Activated B cell treated with CpG ODN at 0.5 μM for 24 hours (primary cell): Measurements from ENCODE around the gene ARHGAP5. TPM values are rescaled to one million over a fixed set of nuclear protein-coding genes. Genes with fewer than 3 reads are reported as not detected.
"Not testable (repeated sequence)": the region's sequence is repeated elsewhere in the genome, so short reads cannot be mapped to it uniquely, and the experiment has no call there.

Source experiments
- ATAC-seq: fragments of 200-7000 bp; cut with Tn5 transposase; one replicate; pipeline ENCODE4 v1.10.0; 2021; ENCODE audit warnings: low read depth, mild to moderate bottlenecking, moderate library complexity
- CTCF ChIA-PET: fragments of 350-600 bp; sonication (Branson Sonifier 250); formaldehyde crosslinking; loops from one replicate; lab custom pipeline; 2021; ENCODE audit warnings: antibody characterized with exemption; lab: Charles Lee
- POLR2A ChIA-PET: fragments of 350-600 bp; sonication (Branson Sonifier 250); formaldehyde crosslinking; loops from one replicate; lab custom pipeline; 2021; ENCODE audit warnings: antibody characterized with exemption; lab: Charles Lee
- DNase-seq: peaks from one replicate; pipeline ENCODE4 v3.0.0; 2022
- H3K27ac Mint-ChIP-seq: one replicate; pipeline ENCODE4 v1.8.0; 2020; ENCODE audit warnings: mixed read lengths
- H3K27me3 Mint-ChIP-seq: one replicate; pipeline ENCODE4 v1.8.0; 2021; ENCODE audit warnings: mixed read lengths
- H3K36me3 Mint-ChIP-seq: one replicate; pipeline ENCODE4 v1.8.0; 2021; ENCODE audit warnings: low read depth, mixed read lengths
- H3K4me1 Mint-ChIP-seq: one replicate; pipeline ENCODE4 v1.8.0; 2021; ENCODE audit warnings: mixed read lengths
- H3K4me3 Mint-ChIP-seq: one replicate; pipeline ENCODE4 v1.8.0; 2020; ENCODE audit warnings: mild to moderate bottlenecking, mixed read lengths
- H3K9me3 Mint-ChIP-seq: one replicate; pipeline ENCODE4 v1.8.0; 2020; ENCODE audit warnings: mixed read lengths
- CTCF ChIP-seq: fragments of 200-600 bp; IDR thresholded peaks from one replicate; pipeline ENCODE4 v1.8.0; 2022; ENCODE audit warnings: antibody characterized with exemption, mild to moderate bottlenecking
- intact Hi-C: fragments of 100-400 bp; cut with micrococcal nuclease; formaldehyde crosslinking; loops from one replicate; pipeline ENCODE4 v1.15.1; 2024
- total RNA-seq: library from RNA; stranded (reverse); gene quantifications from 2 replicates; pipeline ENCODE4 v1.2.3, GENCODE V29; 2022

The ARHGAP5 gene
- total RNA-seq, 1 donor from 2014 or later: 54.4 TPM

GRCh38 chr14:32121948-32122347, 44.8 kb downstream of the ARHGAP5 start:
- intact Hi-C loops: loop anchor here (2.0 kb wide), 1 partner anchor 17 kb away; no protein-coding TSS in a partner anchor
- H3K27me3 Mint-ChIP-seq: no peaks in the 10 kb centered on the region
- H3K36me3 Mint-ChIP-seq: peaks cover 45% of the 10 kb centered on the region
- peaks cover 5% of the 10 kb centered on the region for H3K4me1 Mint-ChIP-seq
- no peak overlapping the region for H3K4me3 Mint-ChIP-seq
- peaks cover 2% of the 10 kb centered on the region for H3K9me3 Mint-ChIP-seq
- POLR2A ChIA-PET: no interaction called here
- no peak for TF ChIP-seq CTCF
- CTCF ChIA-PET: no interaction called here
- no peak overlapping the region for H3K27ac Mint-ChIP-seq
- no peak for DNase-seq
- ATAC-seq: no peak

GRCh38 chr14:32126899-32127730, 50.0 kb downstream of the ARHGAP5 start:
- H3K9me3 Mint-ChIP-seq, H3K27me3 Mint-ChIP-seq, POLR2A ChIA-PET, H3K4me1 Mint-ChIP-seq, CTCF ChIA-PET, DNase-seq, H3K4me3 Mint-ChIP-seq, ATAC-seq, intact Hi-C loops, H3K27ac Mint-ChIP-seq: not testable (repeated sequence)
- peaks cover 63% of the 10 kb centered on the region for H3K36me3 Mint-ChIP-seq

DNA sequence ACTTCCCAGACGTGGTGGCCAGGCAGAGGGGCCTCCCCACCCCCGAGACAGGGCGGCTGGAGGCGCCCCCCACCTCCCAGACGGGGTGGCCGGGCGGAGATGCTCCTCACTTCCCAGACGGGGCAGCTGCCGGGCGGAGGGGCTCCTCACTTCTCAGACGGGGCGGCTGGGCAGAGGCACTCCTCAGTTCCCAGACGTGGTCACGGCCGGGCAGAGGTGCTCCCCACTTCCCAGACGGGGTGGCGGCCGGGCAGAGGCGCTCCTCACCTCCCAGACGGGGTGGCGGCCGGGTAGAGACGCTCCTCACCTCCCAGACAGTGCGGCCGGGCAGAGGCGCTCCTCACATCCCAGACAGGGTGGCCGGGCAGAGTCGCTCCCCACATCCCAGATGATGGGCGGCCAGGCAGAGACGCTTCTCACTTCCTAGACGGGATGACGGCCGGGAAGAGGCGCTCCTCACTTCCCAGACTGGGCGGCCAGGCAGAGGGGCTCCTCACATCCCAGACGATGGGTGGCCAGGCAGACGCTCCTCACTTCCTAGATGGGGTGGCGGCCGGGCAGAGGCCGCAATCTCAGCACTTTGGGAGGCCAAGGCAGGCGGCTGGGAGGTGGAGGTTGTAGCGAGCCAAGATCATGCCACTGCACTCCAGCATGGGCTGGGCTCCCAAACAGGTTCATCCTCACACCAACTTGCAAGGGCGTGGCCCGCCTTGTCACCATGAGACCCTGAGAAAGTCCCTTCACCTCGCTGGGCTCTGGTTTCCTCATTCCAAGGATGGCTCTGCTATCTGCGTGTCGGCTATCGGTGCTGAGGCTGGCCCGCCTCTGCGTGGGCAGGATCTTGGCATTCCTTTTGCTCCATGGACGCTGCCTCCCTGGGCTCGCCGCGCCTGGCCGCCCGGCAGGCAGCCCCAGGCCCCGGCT, 50.9 kb downstream of the ARHGAP5 start:
- not testable (repeated sequence) for H3K4me1 Mint-ChIP-seq, ATAC-seq
- H3K36me3 Mint-ChIP-seq: peaks cover 64% of the 10 kb centered on the region

DNA sequence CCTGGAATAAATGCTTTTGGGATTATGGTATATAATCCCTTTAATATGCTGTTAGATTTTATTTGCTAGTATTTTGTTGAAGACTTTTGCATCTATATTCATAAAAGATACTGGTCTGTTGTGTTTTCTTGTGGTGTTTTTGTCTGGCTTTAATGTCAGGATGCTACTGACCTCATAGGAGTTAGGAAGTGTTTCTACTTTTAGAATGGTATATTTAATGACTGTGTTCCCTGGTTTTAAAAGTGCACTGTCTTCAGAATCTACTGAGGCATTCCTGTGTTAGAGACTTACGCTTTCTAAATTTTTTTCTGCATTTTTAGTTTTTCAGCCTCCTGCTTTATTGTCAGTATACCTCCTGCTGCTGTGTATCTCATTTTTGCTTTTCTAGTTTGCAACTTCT, 51.6 kb downstream of the ARHGAP5 start:
- Mint-ChIP-seq H3K27ac (no peak overlapping the region), H3K4me3 (no peak overlapping the region), H3K36me3 (peaks cover 70% of the 10 kb centered on the region), H3K9me3 (peaks cover 9% of the 10 kb centered on the region), H3K27me3 (no peaks in the 10 kb centered on the region), H3K4me1 (peaks cover 2% of the 10 kb centered on the region)
- ATAC-seq: no peak
- intact Hi-C loops: no loop called here
- ChIA-PET POLR2A (no interaction called here), CTCF (no interaction called here)
- TF ChIP-seq CTCF: no peak
- DNase-seq: no peak

More for the DNA sequence above, 50.9 kb downstream of the ARHGAP5 start:
- POLR2A ChIA-PET, H3K4me3 Mint-ChIP-seq, CTCF ChIA-PET, H3K9me3 Mint-ChIP-seq, DNase-seq, H3K27me3 Mint-ChIP-seq, H3K27ac Mint-ChIP-seq, intact Hi-C loops: not testable (repeated sequence)

DNA sequence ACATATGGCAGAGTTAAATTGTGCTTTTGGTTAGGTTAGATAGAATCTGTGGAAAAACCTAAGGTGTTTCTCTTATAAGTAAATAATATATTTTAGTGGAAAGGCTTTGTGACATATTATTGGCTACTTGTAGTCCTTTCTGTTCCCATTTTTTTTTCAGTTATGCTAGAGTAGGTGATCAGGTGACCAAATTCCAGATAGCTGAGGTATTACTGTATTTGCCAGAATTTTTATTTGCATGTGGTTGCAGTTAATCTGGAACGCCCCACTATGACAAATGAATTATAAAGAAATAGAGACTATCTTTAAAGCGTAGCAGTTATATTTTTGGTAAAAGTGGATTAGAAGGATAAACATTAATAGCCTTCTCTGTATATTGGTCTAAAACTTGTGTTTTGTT, 52.0 kb downstream of the ARHGAP5 start:
- Mint-ChIP-seq H3K4me1 (peaks cover 3% of the 10 kb centered on the region), H3K27ac (no peak overlapping the region), H3K9me3 (peaks cover 9% of the 10 kb centered on the region), H3K36me3 (peaks cover 71% of the 10 kb centered on the region), H3K4me3 (no peak overlapping the region), H3K27me3 (no peaks in the 10 kb centered on the region)
- CTCF ChIA-PET: no interaction called here
- no peak for DNase-seq
- TF ChIP-seq CTCF: no peak
- POLR2A ChIA-PET: no interaction called here
- intact Hi-C loops: no loop called here
- ATAC-seq: no peak

- ATAC-seq, H3K27me3 Mint-ChIP-seq, CTCF ChIA-PET, H3K27ac Mint-ChIP-seq, H3K4me3 Mint-ChIP-seq, H3K4me1 Mint-ChIP-seq, intact Hi-C loops, DNase-seq, H3K9me3 Mint-ChIP-seq, POLR2A ChIA-PET: not testable (repeated sequence)
- peaks cover 62% of the 10 kb centered on the region for H3K36me3 Mint-ChIP-seq
Observed at GRCh38 chr14:32131689-32132088, 54.6 kb downstream of the ARHGAP5 start.
